H9 (cell line): Measurements from ENCODE around the gene MALT1. TPM values are rescaled to one million over a fixed set of nuclear protein-coding genes. Genes with fewer than 3 reads are reported as not detected.

ENCODE experiments used
- DNase-seq: peaks from one replicate; pipeline ENCODE4 v3.0.0-alpha.2; 2017
- H2AFZ ChIP-seq: one replicate; pipeline ENCODE4 v1.6.1; 2013; ENCODE audit warnings: mild to moderate bottlenecking, low read length, control low read depth, moderate library complexity
- H2AK5ac ChIP-seq: 2 replicates; pipeline ENCODE4 v1.6.1; 2013; ENCODE audit warnings: low read length, control low read depth, mixed read lengths; ENCODE audit not compliant: insufficient read length
- H2BK120ac ChIP-seq: one replicate; pipeline ENCODE4 v1.6.1; 2013; ENCODE audit warnings: low read depth, mild to moderate bottlenecking, low read length, control low read depth, inconsistent platforms; ENCODE audit not compliant: poor library complexity, severe bottlenecking
- H2BK12ac ChIP-seq: 2 replicates; pipeline ENCODE4 v1.6.1; 2013; ENCODE audit warnings: low read length, control low read depth, mixed read lengths, low read depth; ENCODE audit not compliant: insufficient read length
- H2BK15ac ChIP-seq: 2 replicates; pipeline ENCODE4 v1.6.1; 2013; ENCODE audit warnings: low read depth, low read length, control low read depth
- H2BK20ac ChIP-seq: one replicate; pipeline ENCODE4 v1.6.1; 2013; ENCODE audit warnings: low read depth, mild to moderate bottlenecking, low read length, control low read depth, inconsistent platforms; ENCODE audit not compliant: poor library complexity, severe bottlenecking
- H2BK5ac ChIP-seq: 2 replicates; pipeline ENCODE4 v1.6.1; 2013; ENCODE audit warnings: low read length, control low read depth, mixed read lengths; ENCODE audit not compliant: insufficient read length
- H3K14ac ChIP-seq: 2 replicates; pipeline ENCODE4 v1.6.1; 2013; ENCODE audit warnings: low read length, control low read depth; ENCODE audit not compliant: insufficient read depth
- H3K18ac ChIP-seq: 2 replicates; pipeline ENCODE4 v1.6.1; 2013; ENCODE audit warnings: low read depth, mild to moderate bottlenecking, mixed read lengths, low read length, control low read depth; ENCODE audit not compliant: insufficient read length
- H3K23ac ChIP-seq: 2 replicates; pipeline ENCODE4 v1.6.1; 2013; ENCODE audit warnings: low read length, control low read depth, mixed read lengths, low read depth; ENCODE audit not compliant: insufficient read length
- H3K23me2 ChIP-seq: 2 replicates; pipeline ENCODE4 v1.6.1; 2013; ENCODE audit warnings: low read depth, mild to moderate bottlenecking, mixed read lengths, low read length, control low read depth; ENCODE audit not compliant: insufficient read length, poor library complexity, severe bottlenecking
- H3K27ac ChIP-seq: 2 replicates; pipeline ENCODE4 v1.5.1; 2013; ENCODE audit warnings: low read length, control low read depth, mixed read lengths, low read depth; ENCODE audit not compliant: insufficient read length
- H3K27me3 ChIP-seq: 2 replicates; pipeline ENCODE4 v1.6.1; 2013; ENCODE audit warnings: low read length, control low read depth, inconsistent platforms; ENCODE audit not compliant: insufficient read depth
- H3K4ac ChIP-seq: 2 replicates; pipeline ENCODE4 v1.6.1; 2013; ENCODE audit warnings: low read depth, mild to moderate bottlenecking, control low read depth, inconsistent platforms, low read length, moderate library complexity
- H3K4me1 ChIP-seq: 2 replicates; pipeline ENCODE4 v1.6.1; 2013; ENCODE audit warnings: low read length, control low read depth, inconsistent platforms; ENCODE audit not compliant: insufficient read depth
- H3K4me2 ChIP-seq: 2 replicates; pipeline ENCODE4 v1.6.1; 2013; ENCODE audit warnings: low read length, control low read depth, mixed read lengths; ENCODE audit not compliant: insufficient read length, insufficient read depth
- H3K56ac ChIP-seq: 2 replicates; pipeline ENCODE4 v1.6.1; 2013; ENCODE audit warnings: low read depth, mild to moderate bottlenecking, mixed read lengths, low read length, control low read depth; ENCODE audit not compliant: insufficient read length
- H3K79me1 ChIP-seq: 2 replicates; pipeline ENCODE4 v1.6.1; 2013; ENCODE audit warnings: low read depth, mild to moderate bottlenecking, moderate library complexity, low read length, control low read depth, inconsistent platforms; ENCODE audit not compliant: insufficient read depth, poor library complexity, severe bottlenecking
- H3K79me2 ChIP-seq: 2 replicates; pipeline ENCODE4 v1.6.1; 2013; ENCODE audit warnings: low read length, control low read depth, inconsistent platforms; ENCODE audit not compliant: insufficient read depth
- H3K9ac ChIP-seq: 2 replicates; pipeline ENCODE4 v1.6.1; 2013; ENCODE audit warnings: low read length, control low read depth, mixed read lengths; ENCODE audit not compliant: insufficient read length; ENCODE audit errors: extremely low read depth
- H3K9me3 ChIP-seq: one replicate; pipeline ENCODE4 v1.6.1; 2013; ENCODE audit warnings: low read depth, low read length, inconsistent platforms; ENCODE audit not compliant: control insufficient read depth
- H3T11ph ChIP-seq: one replicate; pipeline ENCODE4 v1.6.1; 2013; ENCODE audit warnings: mild to moderate bottlenecking, low read length, control low read depth, inconsistent platforms
- H4K20me1 ChIP-seq: one replicate; pipeline ENCODE4 v1.6.1; 2013; ENCODE audit not compliant: control insufficient read depth, insufficient read length, insufficient read depth
- H4K5ac ChIP-seq: 2 replicates; pipeline ENCODE4 v1.6.1; 2013; ENCODE audit warnings: low read depth, mild to moderate bottlenecking, mixed read lengths, low read length, control low read depth; ENCODE audit not compliant: insufficient read length
- H4K8ac ChIP-seq: replicated peaks from 2 replicates; pipeline ENCODE4 v1.6.1; 2013; ENCODE audit warnings: low read length, control low read depth, mixed read lengths, low read depth; ENCODE audit not compliant: insufficient read length
- H4K91ac ChIP-seq: 2 replicates; pipeline ENCODE4 v1.6.1; 2013; ENCODE audit warnings: low read depth, mild to moderate bottlenecking, moderate library complexity, mixed read lengths, low read length, control low read depth; ENCODE audit not compliant: insufficient read length
- H3K27ac Mint-ChIP-seq, 3 experiments: 2 replicates in 2 of 3; 3 replicates in 1 of 3; pipeline ENCODE4 v1.8.0; 2020 to 2021; ENCODE audit warnings: mixed read lengths in 3 of 3, mild to moderate bottlenecking in 1 of 3, moderate library complexity in 1 of 3
- H3K27me3 Mint-ChIP-seq: 2 replicates; pipeline ENCODE4 v1.8.0; 2021; ENCODE audit warnings: low read depth, mild to moderate bottlenecking, moderate library complexity, mixed read lengths
- H3K36me3 Mint-ChIP-seq, 3 experiments: 2 replicates in 2 of 3; 3 replicates in 1 of 3; pipeline ENCODE4 v1.8.0; 2020 to 2021; ENCODE audit warnings: low read depth in 3 of 3, mixed read lengths in 3 of 3; ENCODE audit not compliant: insufficient read depth in 1 of 3
- H3K4me1 Mint-ChIP-seq, 2 experiments: 2 replicates each; pipeline ENCODE4 v1.8.0; 2020; ENCODE audit warnings: mixed read lengths in 2 of 2
- H3K4me3 Mint-ChIP-seq, 2 experiments: 2 replicates in 1 of 2; 3 replicates in 1 of 2; pipeline ENCODE4 v1.8.0; 2020 to 2021; ENCODE audit warnings: mild to moderate bottlenecking in 2 of 2, mixed read lengths in 2 of 2, moderate library complexity in 1 of 2
- H3K9me3 Mint-ChIP-seq, 2 experiments: 2 replicates in 1 of 2; 3 replicates in 1 of 2; pipeline ENCODE4 v1.8.0; 2020; ENCODE audit warnings: mild to moderate bottlenecking in 2 of 2, mixed read lengths in 2 of 2, moderate library complexity in 1 of 2
- WGBS: extraction: QIAGEN DNeasy Blood & Tissue Kit; methylation state at CpG from one replicate; pipeline ENCODE4 v1.1.7; 2013; ENCODE audit warnings: missing lambda C conversion rate, low lambda C conversion rate, mixed read lengths; ENCODE audit not compliant: insufficient read length; ENCODE audit errors: extremely low coverage; 5-methylcytosine and 5-hydroxymethylcytosine counted together
- total RNA-seq: library from RNA; stranded (reverse); gene quantifications from 2 replicates; pipeline ENCODE4 v1.2.1, GENCODE V29; 2021
- TF ChIP-seq, protein P1 (sequence below): fragments of 200-600 bp; sonication (generic); conservative IDR thresholded peaks from 3 replicates; pipeline ENCODE4 v1.8.0; 2021; ENCODE audit warnings: antibody characterized with exemption, mild to moderate bottlenecking

MALT1 gene
- total RNA-seq, 1 experiment from 2014 or later: 18.1 TPM

DNA sequence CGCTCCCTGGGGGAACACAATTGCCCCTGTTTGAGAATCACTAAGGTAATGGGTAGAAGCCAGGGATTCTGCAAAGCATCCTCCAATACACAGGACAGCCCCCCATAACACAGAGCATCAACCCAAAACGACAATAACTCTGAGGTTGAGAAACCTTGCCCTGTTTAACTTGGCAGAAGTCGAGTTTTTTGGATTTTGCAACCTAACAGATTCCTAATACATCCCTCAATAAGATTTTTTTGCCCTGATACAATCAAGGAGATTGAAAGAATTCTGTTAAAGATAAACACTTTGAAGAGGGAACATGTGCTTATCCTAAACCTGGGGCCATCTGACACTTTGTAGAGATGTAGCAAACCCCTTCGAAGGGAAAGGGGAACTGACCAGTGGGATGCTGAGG lies 100.9 kb downstream of the MALT1 start:
- no peak overlapping the region for H2BK12ac ChIP-seq
- Mint-ChIP-seq H3K9me3 (no peaks in the 10 kb centered on the region), H3K36me3 (no peaks in the 10 kb centered on the region; a peak in 1 of 7 replicates), H3K4me1 (peaks cover 16 to 17% of the 10 kb centered on the region in 2 experiments), H3K27me3 (peaks cover 22% of the 10 kb centered on the region), H3K4me3 (no peak overlapping the region), H3K27ac (no peak overlapping the region)
- no peak overlapping the region for H3T11ph ChIP-seq
- H4K20me1 ChIP-seq: no peaks in the 10 kb centered on the region
- no peaks in the 10 kb centered on the region for H3K4me1 ChIP-seq
- H3K23me2 ChIP-seq: peaks cover 7% of the 10 kb centered on the region
- no CpG with 5 or more reads among the region's 4 CpGs for WGBS
- H2BK20ac ChIP-seq: no peak overlapping the region
- no peak overlapping the region for H2AK5ac ChIP-seq
- TF ChIP-seq, protein P1, sequence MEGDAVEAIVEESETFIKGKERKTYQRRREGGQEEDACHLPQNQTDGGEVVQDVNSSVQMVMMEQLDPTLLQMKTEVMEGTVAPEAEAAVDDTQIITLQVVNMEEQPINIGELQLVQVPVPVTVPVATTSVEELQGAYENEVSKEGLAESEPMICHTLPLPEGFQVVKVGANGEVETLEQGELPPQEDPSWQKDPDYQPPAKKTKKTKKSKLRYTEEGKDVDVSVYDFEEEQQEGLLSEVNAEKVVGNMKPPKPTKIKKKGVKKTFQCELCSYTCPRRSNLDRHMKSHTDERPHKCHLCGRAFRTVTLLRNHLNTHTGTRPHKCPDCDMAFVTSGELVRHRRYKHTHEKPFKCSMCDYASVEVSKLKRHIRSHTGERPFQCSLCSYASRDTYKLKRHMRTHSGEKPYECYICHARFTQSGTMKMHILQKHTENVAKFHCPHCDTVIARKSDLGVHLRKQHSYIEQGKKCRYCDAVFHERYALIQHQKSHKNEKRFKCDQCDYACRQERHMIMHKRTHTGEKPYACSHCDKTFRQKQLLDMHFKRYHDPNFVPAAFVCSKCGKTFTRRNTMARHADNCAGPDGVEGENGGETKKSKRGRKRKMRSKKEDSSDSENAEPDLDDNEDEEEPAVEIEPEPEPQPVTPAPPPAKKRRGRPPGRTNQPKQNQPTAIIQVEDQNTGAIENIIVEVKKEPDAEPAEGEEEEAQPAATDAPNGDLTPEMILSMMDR: no peak; the same call in 2 of the 3 replicates
- no peak overlapping the region for H3K23ac ChIP-seq
- H2AFZ ChIP-seq: no peak overlapping the region
- no peaks in the 10 kb centered on the region for H3K9me3 ChIP-seq
- H3K4me2 ChIP-seq: no peak overlapping the region
- H3K79me1 ChIP-seq: no peaks in the 10 kb centered on the region
- no peak overlapping the region for H2BK15ac ChIP-seq
- DNase-seq: no peak
- no peak overlapping the region for H4K8ac ChIP-seq
- no peak overlapping the region for H4K5ac ChIP-seq
- H3K56ac ChIP-seq: no peak overlapping the region
- no peak overlapping the region for H3K18ac ChIP-seq
- no peak overlapping the region for H3K4ac ChIP-seq
- no peaks in the 10 kb centered on the region for H3K79me2 ChIP-seq
- no peak overlapping the region for H3K27ac ChIP-seq
- no peak overlapping the region for H3K9ac ChIP-seq
- no peak overlapping the region for H4K91ac ChIP-seq
- H2BK120ac ChIP-seq: no peak overlapping the region
- H2BK5ac ChIP-seq: no peak overlapping the region
- H3K14ac ChIP-seq: no peak overlapping the region
- H3K27me3 ChIP-seq: no peaks in the 10 kb centered on the region
